Vagina (tissue), 2 donors: ENCODE data around the gene TMEM14A. TPM values are rescaled to one million over a fixed set of nuclear protein-coding genes. Genes with fewer than 3 reads are reported as not detected.
"Not testable (repeated sequence)": the region's sequence is repeated elsewhere in the genome, so short reads cannot be mapped to it uniquely, and the experiment has no call there.

Experiments
- DNase-seq, 2 donors: peaks; one replicate each; pipeline ENCODE4 v3.0.0-alpha.2; 2017; ENCODE audit errors: extremely low spot score in 2 of 2
- H3K27ac ChIP-seq: fragments of 200-600 bp; sonication (generic); one replicate; pipeline ENCODE4 v1.5.1; 2019
- H3K27me3 ChIP-seq: fragments of 200-600 bp; sonication (generic); one replicate; pipeline ENCODE4 v1.5.1; 2019
- H3K36me3 ChIP-seq, 2 donors: fragments of 200-600 bp; sonication (generic); one replicate each; pipeline ENCODE4 v1.5.1; 2017 to 2019
- H3K4me1 ChIP-seq: fragments of 200-600 bp; sonication (generic); one replicate; pipeline ENCODE4 v1.5.1; 2019
- H3K4me3 ChIP-seq, 2 donors: fragments of 200-600 bp; sonication (generic); 1 replicate in 1 of 2; 2 replicates in 1 of 2; pipeline ENCODE4 v1.5.1; 2016 to 2019
- H3K9me3 ChIP-seq: fragments of 200-600 bp; sonication (generic); one replicate; pipeline ENCODE4 v1.5.1; 2019
- CTCF ChIP-seq, 3 experiments: fragments of 450-650 bp in 2 of 3; fragments of 200-600 bp in 1 of 3; sonication (generic) in 1 of 3; IDR thresholded peaks; one replicate each; pipeline ENCODE4 v1.5.1; 2017 to 2019; ENCODE audit warnings: antibody characterized with exemption in 3 of 3, mild to moderate bottlenecking in 2 of 3, moderate library complexity in 2 of 3
- POLR2A ChIP-seq, 2 donors: fragments of 450-650 bp; IDR thresholded peaks; one replicate each; pipeline ENCODE4 v1.6.1; 2017; ENCODE audit warnings: antibody characterized with exemption in 2 of 2, mild to moderate bottlenecking in 2 of 2, moderate library complexity in 2 of 2
- POLR2AphosphoS5 ChIP-seq, 2 donors: sonication (generic); formaldehyde crosslinking; IDR thresholded peaks; one replicate each; pipeline ENCODE4 v1.9.0; 2017; ENCODE audit warnings: antibody characterized with exemption in 2 of 2, mild to moderate bottlenecking in 2 of 2, low read depth in 1 of 2; ENCODE audit not compliant: insufficient read depth in 1 of 2
- intact Hi-C: fragments of 100-400 bp; cut with DNase I; formaldehyde crosslinking; loops from one replicate; pipeline ENCODE4 v1.15.1; 2023
- total RNA-seq: library from RNA; depleted of rRNA; stranded (reverse); fragments of >200 nt; gene quantifications from one replicate; pipeline ENCODE4 v1.2.3, GENCODE V29; 2016

Gene TMEM14A
- total RNA-seq, 1 donor from 2014 or later = 16.9 TPM

GRCh38 chr6:52712136-52712535, 41.2 kb downstream of the TMEM14A start:
- H3K27me3 ChIP-seq = no peaks in the 10 kb centered on the region
- H3K9me3 ChIP-seq = peaks cover 4% of the 10 kb centered on the region
- intact Hi-C loops = no loop called here
- no peak overlapping the region for H3K4me3 ChIP-seq
- no peak for DNase-seq
- no peaks in the 10 kb centered on the region for H3K36me3 ChIP-seq
- H3K4me1 ChIP-seq = no peaks in the 10 kb centered on the region
- H3K27ac ChIP-seq = no peak overlapping the region
- no peak for TF ChIP-seq POLR2AphosphoS5 (IDR thresholded peaks at IDR 0.05; ENCODE audit: insufficient read depth in 1 of 2, low read depth in 1 of 2)
- TF ChIP-seq CTCF (IDR thresholded peaks at IDR 0.05) = no peak
- no peak for TF ChIP-seq POLR2A (IDR thresholded peaks at IDR 0.05)

GRCh38 chr6:52714761-52715160, 43.8 kb downstream of the TMEM14A start:
- H3K4me1 ChIP-seq, H3K27ac ChIP-seq, intact Hi-C loops, H3K4me3 ChIP-seq, H3K36me3 ChIP-seq, H3K27me3 ChIP-seq, DNase-seq, H3K9me3 ChIP-seq: not testable (repeated sequence)

GRCh38 chr6:52718550-52718949, 47.6 kb downstream of the TMEM14A start:
- H3K9me3 ChIP-seq = no peaks in the 10 kb centered on the region
- no peak for TF ChIP-seq POLR2A (IDR thresholded peaks at IDR 0.05)
- TF ChIP-seq CTCF (IDR thresholded peaks at IDR 0.05) = no peak
- no peak for TF ChIP-seq POLR2AphosphoS5 (IDR thresholded peaks at IDR 0.05; ENCODE audit: insufficient read depth in 1 of 2, low read depth in 1 of 2)
- intact Hi-C loops = no loop called here
- DNase-seq = no peak
- no peaks in the 10 kb centered on the region for H3K36me3 ChIP-seq
- H3K27ac ChIP-seq = no peak overlapping the region
- H3K4me1 ChIP-seq = no peaks in the 10 kb centered on the region
- no peak overlapping the region for H3K4me3 ChIP-seq
- H3K27me3 ChIP-seq = no peaks in the 10 kb centered on the region

GRCh38 chr6:52720321-52720720, 49.4 kb downstream of the TMEM14A start:
- Histone ChIP-seq H3K9me3 (no peaks in the 10 kb centered on the region), H3K4me1 (peaks cover 16% of the 10 kb centered on the region), H3K27me3 (no peaks in the 10 kb centered on the region), H3K4me3 (no peak overlapping the region), H3K27ac (no peak overlapping the region), H3K36me3 (no peaks in the 10 kb centered on the region)
- TF ChIP-seq POLR2AphosphoS5 (IDR thresholded peaks at IDR 0.05; ENCODE audit: insufficient read depth in 1 of 2, low read depth in 1 of 2) (no peak), POLR2A (IDR thresholded peaks at IDR 0.05) (no peak), CTCF (IDR thresholded peaks at IDR 0.05) (no peak)
- no peak for DNase-seq
- intact Hi-C loops = no loop called here

GRCh38 chr6:52724042-52724405, 53.1 kb downstream of the TMEM14A start:
- Histone ChIP-seq H3K4me3 (no peak overlapping the region), H3K4me1 (peaks cover 18% of the 10 kb centered on the region), H3K27ac (peak overlapping the region; percentile 5), H3K27me3 (no peaks in the 10 kb centered on the region), H3K36me3 (no peaks in the 10 kb centered on the region), H3K9me3 (no peaks in the 10 kb centered on the region)
- intact Hi-C loops = no loop called here
- peak in 1 of 2 donors; percentile 82 for DNase-seq
- TF ChIP-seq POLR2AphosphoS5 (IDR thresholded peaks at IDR 0.05; ENCODE audit: insufficient read depth in 1 of 2, low read depth in 1 of 2) (no peak), POLR2A (IDR thresholded peaks at IDR 0.05) (no peak), CTCF (IDR thresholded peaks at IDR 0.05) (no peak)
